ENCODE data around the gene AFDN.

The AFDN gene

DNA sequence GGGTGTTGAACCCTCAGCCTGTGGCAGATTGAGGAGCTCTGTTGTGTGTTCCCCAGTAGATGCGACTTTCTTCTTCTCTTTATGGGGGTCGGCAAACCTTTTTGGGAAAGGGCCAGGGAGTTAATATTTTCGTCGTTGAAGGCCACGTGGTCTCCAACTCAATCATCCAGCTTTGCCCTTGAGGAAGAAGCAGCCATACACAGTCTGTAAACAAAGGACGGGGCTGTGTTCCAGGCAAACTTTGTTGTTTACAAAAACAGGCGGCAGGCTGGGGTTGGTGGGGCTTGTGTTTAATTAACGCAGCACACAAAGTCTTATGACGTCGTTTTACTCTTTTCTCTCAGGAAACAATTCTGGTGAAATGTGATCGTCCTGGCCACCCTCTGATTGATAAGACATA lies 190.9 kb downstream of the AFDN start:
- no peak for DNase-seq (ENCODE audit: low read depth)
- H3K4me3 ChIP-seq (ENCODE audit: low read depth, low read length) = no peak overlapping the region
- TF ChIP-seq CTCF (IDR thresholded peaks at IDR 0.05; ENCODE audit: low read depth, low read length) (no peak), MAX (IDR thresholded peaks at IDR 0.05; ENCODE audit: low read depth, low read length) (no peak), POLR2A (IDR thresholded peaks at IDR 0.05; ENCODE audit: extremely low read depth, insufficient read length) (no peak)

- no peak overlapping the region for H3K4me3 ChIP-seq (ENCODE audit: low read depth, low read length)
- TF ChIP-seq POLR2A (IDR thresholded peaks at IDR 0.05; ENCODE audit: extremely low read depth, insufficient read length) (no peak), CTCF (IDR thresholded peaks at IDR 0.05; ENCODE audit: low read depth, low read length) (no peak), MYC (IDR thresholded peaks at IDR 0.05; ENCODE audit: low read depth, low read length) (no peak), MAX (IDR thresholded peaks at IDR 0.05; ENCODE audit: low read depth, low read length) (no peak)
- DNase-seq (ENCODE audit: low read depth) = no peak
Observed at GRCh38 chr6:168018664-168019063, 192.0 kb downstream of the AFDN start.

GRCh38 chr6:168020242-168020641 lies 193.5 kb downstream of the AFDN start:
- H3K4me3 ChIP-seq (ENCODE audit: low read depth, low read length) = no peak overlapping the region
- no peak for DNase-seq (ENCODE audit: low read depth)
- TF ChIP-seq POLR2A (IDR thresholded peaks at IDR 0.05; ENCODE audit: extremely low read depth, insufficient read length) = no peak

- DNase-seq (ENCODE audit: low read depth) = no peak
- no peak overlapping the region for H3K4me3 ChIP-seq (ENCODE audit: low read depth, low read length)
- no peak for TF ChIP-seq CTCF (IDR thresholded peaks at IDR 0.05; ENCODE audit: low read depth, low read length)
- TF ChIP-seq POLR2A (IDR thresholded peaks at IDR 0.05; ENCODE audit: extremely low read depth, insufficient read length) = no peak
- TF ChIP-seq MAX (IDR thresholded peaks at IDR 0.05; ENCODE audit: low read depth, low read length) = no peak
- no peak for TF ChIP-seq MYC (IDR thresholded peaks at IDR 0.05; ENCODE audit: low read depth, low read length)
Observed at GRCh38 chr6:168021581-168021980, 194.9 kb downstream of the AFDN start.
